ENCODE measurements around the gene CHML.
"Not testable (repeated sequence)": the region's sequence is repeated elsewhere in the genome, so short reads cannot be mapped to it uniquely, and the experiment has no call there.

Gene CHML

DNA sequence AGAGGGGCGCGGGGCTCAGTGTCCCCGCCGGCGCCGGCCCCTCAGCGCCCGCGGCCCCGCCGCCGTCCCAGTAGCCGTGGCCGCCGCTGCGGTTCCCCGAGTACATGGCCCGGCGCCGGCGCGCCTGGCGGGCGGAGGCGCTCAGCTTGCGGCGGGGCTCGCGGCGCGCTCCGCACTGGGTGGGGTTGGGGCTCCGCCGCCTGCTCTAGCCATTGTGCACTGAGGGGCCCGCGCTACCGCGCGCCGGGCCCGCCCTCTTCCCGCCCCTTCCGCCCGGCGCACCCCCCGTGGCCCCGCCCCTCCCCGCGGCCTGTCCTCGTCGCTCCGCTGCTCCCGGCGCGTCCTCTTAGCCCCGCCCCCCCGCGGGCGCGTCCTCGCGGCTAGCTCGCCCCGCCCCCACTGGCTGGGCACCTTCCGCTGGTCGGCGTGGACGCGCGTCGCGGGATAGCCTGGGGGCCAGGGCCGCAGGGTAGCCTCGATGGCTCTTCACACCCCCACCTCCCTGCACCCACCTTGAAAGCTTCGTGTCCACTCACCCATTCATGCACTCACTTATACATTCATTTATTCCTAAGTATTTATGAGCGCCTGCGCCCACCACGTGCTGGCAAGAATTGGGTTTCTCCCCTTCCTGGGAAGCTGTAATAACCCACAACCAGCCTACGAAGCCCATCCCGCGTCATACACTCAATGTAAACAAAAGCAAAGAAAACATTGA lies at the start of gene CHML, which contains the start of gene OPN3:
Gene CHML (minus strand): TSS at position 221 of the 718 bp plus-strand sequence. CDS start 4,603 bp downstream, outside the sequence.
Gene OPN3 (minus strand): TSS at position 221 of the 718 bp plus-strand sequence. CDS start 115 bp downstream, at position 106.
- peak; percentile 61 for DNase-seq

DNA sequence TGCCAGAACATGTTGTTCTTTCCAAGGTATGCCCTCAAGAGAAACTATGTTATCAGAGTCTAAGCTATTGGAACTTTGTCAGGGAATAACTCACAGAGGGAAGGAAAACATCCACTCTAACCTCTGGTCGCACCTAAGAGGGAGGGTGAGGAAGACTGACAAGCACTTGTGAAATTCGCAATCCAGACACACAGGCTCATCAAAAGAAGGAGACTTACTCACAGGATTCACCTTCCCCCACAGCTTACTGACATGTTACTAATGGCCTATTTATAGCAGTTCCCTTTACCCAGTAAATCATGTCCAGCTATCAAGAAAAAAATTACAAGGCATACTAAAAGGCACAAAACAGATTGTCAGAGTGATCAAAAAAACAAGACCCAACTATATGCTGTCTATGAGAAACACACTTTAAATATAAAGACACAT lies 48.8 kb upstream of the CHML start:
- DNase-seq, result no peak

DNA sequence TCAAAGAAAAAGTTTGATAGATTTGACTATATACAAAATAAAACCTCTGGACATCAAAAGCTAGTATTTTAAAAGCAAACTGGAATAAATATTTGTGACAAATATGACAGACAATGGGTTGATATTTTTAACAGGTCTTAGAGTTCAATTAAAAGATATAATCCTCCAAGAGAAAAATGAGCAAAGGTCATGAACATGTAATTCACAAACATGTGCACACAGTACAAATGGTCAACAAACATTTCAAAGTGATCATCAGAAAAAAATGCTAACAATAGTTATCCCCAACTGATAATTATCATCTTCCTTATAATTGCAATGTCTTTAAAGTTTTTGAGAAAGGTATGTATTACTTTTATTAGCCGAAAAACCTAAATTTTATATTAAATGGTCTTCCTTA lies 43.9 kb upstream of the CHML start:
- DNase-seq, result no peak

- DNase-seq, result no peak
Measured at GRCh38 chr1:241682921-241683320, 42.8 kb upstream of the CHML start.

- DNase-seq, result not testable (repeated sequence)
Measured at GRCh38 chr1:241681861-241682448, 41.8 kb upstream of the CHML start.

- no peak for DNase-seq
Measured at GRCh38 chr1:241679961-241680360, 39.8 kb upstream of the CHML start.

GRCh38 chr1:241679404-241679803 lies 39.2 kb upstream of the CHML start:
- no peak for DNase-seq

DNA sequence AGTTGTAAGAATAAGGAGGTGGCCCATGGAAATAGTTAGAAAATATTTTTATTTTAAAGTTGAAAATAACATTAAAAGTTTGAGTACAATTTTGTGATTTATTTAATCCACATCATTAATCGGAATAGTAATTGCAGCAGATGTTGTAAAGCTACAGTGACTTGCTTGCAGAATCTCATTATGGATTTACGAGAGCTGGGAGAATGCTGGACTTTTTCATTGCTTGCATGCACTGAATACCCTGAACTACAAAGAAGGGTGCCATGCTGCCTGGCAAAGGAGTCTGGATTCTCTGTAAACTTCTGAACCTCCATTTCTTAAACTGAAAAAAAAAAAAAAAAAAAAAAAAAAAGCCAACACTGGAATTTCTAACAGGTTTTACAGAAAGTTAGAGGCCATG lies 38.4 kb upstream of the CHML start:
- DNase-seq, result no peak

DNA sequence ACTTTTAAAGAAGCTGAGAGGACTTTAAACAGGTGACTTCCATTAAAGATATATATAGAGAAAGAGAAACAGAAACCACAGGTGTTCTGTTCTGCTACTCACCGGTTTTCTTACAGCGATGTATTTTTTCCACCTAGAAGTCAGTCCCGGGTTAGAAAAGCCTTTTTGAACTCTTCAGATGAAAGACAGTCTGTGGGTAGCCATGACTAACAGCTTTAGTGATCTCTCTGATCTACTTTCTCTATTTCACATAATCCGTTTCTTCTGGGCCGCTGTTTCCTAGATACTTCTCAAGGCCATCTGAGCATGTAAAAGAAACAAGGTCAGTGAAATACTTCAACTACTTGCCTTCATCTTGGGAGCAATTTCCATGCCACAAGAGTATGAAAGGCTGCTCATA lies 37.0 kb upstream of the CHML start:
- no peak for DNase-seq

DNA sequence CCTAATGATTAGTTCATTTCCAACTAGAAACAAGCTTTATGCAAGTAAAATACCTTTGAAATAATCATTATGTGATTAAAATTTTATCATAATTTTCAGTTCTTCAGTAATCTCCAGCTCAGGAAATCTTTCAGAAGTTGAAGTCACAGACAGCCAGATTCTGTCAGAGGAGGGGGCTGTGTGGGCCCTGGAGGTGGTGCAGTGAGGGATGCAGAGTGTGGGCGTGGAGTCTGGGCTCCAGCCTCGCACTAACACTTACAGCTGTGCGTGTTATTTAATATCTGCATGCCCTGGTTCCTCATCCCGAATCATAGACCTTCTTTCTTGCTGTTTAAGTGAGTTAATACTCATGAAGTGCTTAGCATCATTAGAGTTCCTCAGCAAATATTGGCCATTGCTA lies 35.8 kb upstream of the CHML start:
- no peak for DNase-seq

DNA sequence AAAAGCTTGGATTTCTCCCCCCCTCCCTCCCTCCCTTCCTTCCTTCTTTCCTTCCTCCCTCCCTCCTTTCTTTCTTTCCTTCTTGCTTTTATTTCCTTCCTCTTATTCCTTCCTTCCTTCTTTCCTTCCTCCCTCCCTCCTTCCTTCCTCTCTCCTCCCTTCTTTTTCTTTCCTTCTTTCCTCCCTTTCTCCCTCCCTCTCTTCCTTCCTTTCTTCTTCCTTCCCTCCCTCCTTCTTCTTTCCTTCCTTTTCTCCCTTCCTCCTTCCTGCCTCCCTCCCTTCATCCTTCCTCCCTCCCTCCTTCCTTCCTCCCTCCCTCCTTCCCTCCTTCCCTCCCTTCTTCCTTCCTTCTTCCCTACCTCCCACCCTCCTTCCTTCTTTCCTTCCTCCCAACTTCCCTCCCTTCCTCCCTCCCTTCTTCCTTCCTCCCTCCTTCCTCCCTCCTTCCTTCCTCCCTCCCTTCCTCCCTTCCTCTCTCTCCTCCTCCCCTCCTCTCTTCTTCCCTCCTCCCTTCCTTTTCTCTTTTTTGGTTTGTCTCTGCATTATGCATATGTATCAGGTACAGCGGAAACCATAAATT lies 34.7 kb upstream of the CHML start:
- no peak for DNase-seq

DNA sequence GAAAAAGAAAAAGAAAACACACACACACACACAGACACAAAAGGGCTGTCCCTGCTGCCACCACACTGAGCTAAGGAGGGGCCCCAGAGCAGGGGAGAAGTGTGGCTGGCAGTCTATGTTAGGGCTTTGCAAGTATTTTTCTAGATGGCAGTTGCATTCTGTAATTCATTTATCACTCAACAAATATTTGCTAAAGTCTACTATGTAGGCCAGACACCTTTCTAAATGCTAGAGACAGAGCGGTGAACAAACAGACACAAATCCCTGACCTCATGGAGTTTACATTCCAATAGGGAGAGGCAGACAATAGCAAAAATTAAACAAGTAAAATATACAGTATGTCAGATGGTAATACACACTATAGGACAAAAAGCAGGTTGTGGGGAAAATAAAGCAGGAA lies 32.1 kb upstream of the CHML start:
- no peak for DNase-seq

- no peak for DNase-seq
Measured at GRCh38 chr1:241666419-241666818, 26.2 kb upstream of the CHML start.

GRCh38 chr1:241660424-241660972 lies 20.3 kb upstream of the CHML start:
- no peak for DNase-seq

DNA sequence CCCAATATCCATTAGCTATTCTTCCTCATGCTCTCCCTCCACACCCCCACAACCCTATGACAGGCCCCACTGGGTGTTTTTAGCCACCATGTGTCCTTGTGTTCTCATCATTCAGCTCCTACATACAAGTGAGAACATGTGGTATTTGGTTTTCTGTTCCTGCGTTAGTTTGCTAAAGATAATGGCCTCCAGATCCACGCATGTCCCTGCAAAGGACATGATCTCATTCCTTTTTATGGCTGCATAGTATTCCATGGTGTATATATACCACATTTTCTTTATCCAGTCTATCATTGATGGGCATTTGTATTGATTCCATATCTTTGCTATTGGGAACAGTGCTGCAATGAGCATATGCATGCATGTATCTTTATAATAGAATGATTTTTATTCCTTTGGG lies 18.8 kb upstream of the CHML start:
- DNase-seq, result not testable (repeated sequence)

DNA sequence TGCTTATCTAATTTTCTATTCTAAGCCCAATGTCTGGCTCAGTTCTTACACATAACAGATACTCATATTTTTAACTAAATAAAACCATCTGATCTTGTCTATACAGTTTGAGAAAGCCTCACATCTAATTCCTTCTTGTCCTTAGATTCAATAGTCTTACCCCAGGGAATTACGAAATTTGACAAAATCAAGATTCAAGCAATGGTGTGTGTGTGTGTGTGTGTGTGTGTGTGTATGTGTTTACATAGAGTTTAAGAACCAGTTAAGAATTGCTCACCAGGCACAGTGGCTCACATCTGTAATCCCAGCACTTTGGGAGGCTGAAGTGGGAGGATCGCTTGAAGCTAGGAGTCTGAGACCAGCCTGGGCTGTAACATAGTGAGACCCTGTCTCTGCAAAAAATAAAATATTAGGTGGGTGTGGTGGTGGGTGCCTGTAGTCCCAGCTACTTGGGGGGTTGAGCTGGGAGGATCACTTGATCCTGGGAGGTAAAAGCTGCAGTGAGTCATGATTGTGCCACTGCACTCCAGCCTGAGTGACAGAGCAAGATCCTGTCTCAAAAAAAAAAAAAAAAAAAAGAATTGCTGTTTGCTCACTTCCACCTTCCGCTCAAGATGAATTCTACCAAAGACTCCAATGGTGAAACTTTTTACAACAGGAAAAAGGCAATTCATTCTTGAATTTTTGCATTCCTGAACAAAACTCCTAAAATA lies 18.1 kb upstream of the CHML start:
- no peak for DNase-seq

- DNase-seq, result no peak
Measured at GRCh38 chr1:241654641-241655040, 14.5 kb upstream of the CHML start.

DNA sequence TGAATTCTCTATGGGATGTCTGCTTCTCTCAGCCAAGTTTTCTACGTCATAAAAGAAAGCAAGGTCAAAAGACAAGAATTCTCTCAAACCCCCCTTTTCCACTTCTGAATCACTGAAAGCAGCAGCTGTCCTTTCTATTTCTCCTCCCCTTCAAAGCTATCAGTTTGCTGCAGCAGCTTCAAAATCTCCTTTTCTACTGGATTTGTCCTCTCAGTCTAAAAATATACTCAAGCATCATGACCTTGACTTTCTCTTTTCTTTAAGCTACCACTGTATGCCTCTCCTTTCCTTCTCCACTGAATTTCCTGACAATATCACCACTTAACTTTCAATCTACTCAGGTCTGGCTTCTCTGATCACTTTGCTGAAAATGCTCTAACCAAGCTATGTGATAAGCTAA lies 13.8 kb upstream of the CHML start:
- no peak for DNase-seq

DNA sequence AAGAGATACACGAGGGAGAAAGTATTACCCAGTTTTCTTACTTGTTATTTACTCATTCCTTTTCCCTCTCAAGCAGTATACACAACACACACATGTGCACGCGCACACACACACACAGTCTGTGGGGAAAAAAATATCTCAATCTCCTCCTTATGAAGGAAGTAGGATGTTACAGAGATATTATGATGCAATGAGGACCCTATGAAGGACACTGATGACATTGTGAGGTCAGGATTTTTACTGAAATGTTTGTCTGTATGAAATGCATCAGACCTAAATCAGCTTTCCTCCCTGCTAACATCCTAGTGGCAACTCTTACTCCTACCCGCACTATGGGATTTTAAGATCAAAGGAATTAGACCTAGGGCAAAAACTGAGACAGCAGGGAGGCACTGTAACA lies 11.8 kb upstream of the CHML start, which contains the start of gene WDR64:
Gene WDR64 (plus strand): TSS at position 270 of the 400 bp plus-strand sequence. CDS start 204 bp downstream, outside the sequence.
- DNase-seq, result no peak

- DNase-seq, result no peak
Measured at GRCh38 chr1:241648159-241648558, 8.0 kb upstream of the CHML start.

- no peak for DNase-seq
Measured at GRCh38 chr1:241647658-241648057, 7.5 kb upstream of the CHML start.

GRCh38 chr1:241646201-241646600 lies 6.0 kb upstream of the CHML start:
- DNase-seq, result no peak

- DNase-seq, result no peak
Measured at GRCh38 chr1:241645199-241645598, 5.0 kb upstream of the CHML start.
